ENCODE data around the gene CBLL2.
"Not testable (repeated sequence)": the region's sequence is repeated elsewhere in the genome, so short reads cannot be mapped to it uniquely, and the experiment has no call there.

DNA sequence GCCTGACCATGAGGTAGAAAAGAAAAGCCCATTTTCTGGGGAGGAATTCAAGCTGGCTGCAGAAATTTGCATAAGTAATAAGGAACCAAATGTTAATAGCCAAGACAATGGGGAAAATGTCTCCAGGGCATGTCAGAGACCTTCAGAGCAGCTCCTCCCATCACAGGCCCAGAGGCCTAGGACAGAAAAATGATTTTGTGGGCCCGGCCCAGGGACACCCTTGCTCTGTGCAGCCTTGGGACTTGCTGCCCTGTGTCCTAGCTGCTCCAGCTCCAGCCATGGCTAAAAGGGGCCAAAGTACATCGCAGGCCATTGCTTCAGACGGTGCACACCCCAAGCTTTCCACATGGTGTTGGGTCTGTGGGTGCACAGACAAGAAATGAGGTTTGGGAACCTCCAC lies 16.5 kb downstream of the CBLL2 start:
- TF ChIP-seq, protein P1, sequence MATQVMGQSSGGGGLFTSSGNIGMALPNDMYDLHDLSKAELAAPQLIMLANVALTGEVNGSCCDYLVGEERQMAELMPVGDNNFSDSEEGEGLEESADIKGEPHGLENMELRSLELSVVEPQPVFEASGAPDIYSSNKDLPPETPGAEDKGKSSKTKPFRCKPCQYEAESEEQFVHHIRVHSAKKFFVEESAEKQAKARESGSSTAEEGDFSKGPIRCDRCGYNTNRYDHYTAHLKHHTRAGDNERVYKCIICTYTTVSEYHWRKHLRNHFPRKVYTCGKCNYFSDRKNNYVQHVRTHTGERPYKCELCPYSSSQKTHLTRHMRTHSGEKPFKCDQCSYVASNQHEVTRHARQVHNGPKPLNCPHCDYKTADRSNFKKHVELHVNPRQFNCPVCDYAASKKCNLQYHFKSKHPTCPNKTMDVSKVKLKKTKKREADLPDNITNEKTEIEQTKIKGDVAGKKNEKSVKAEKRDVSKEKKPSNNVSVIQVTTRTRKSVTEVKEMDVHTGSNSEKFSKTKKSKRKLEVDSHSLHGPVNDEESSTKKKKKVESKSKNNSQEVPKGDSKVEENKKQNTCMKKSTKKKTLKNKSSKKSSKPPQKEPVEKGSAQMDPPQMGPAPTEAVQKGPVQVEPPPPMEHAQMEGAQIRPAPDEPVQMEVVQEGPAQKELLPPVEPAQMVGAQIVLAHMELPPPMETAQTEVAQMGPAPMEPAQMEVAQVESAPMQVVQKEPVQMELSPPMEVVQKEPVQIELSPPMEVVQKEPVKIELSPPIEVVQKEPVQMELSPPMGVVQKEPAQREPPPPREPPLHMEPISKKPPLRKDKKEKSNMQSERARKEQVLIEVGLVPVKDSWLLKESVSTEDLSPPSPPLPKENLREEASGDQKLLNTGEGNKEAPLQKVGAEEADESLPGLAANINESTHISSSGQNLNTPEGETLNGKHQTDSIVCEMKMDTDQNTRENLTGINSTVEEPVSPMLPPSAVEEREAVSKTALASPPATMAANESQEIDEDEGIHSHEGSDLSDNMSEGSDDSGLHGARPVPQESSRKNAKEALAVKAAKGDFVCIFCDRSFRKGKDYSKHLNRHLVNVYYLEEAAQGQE (IDR thresholded peaks at IDR 0.05; ENCODE audit: low read depth): not testable (repeated sequence)
- TF ChIP-seq POLR2AphosphoS5 (IDR thresholded peaks at IDR 0.05; ENCODE audit: low read depth, low read length); EZH2 (IDR thresholded peaks at IDR 0.05); CEBPB (IDR thresholded peaks at IDR 0.05; ENCODE audit: low read depth); CBX3 (IDR thresholded peaks at IDR 0.05; ENCODE audit: low read depth); RAD21 (IDR thresholded peaks at IDR 0.05; ENCODE audit: low read depth); ZNF274 (IDR thresholded peaks at IDR 0.05; ENCODE audit: low read depth, low read length); POLR2A (IDR thresholded peaks at IDR 0.05; ENCODE audit: borderline replicate concordance, extremely low read depth, insufficient read depth, insufficient read length); YY1 (IDR thresholded peaks at IDR 0.05; ENCODE audit: extremely low read depth, insufficient replicate concordance, low read depth, low read length); EZH2phosphoT487 (IDR thresholded peaks at IDR 0.05; ENCODE audit: borderline replicate concordance); EGR1 (IDR thresholded peaks at IDR 0.05; ENCODE audit: low read depth); SP1 (IDR thresholded peaks at IDR 0.05; ENCODE audit: low read depth); ELF1 (IDR thresholded peaks at IDR 0.05; ENCODE audit: borderline replicate concordance, low read depth): not testable (repeated sequence)
- TF ChIP-seq, protein P2, sequence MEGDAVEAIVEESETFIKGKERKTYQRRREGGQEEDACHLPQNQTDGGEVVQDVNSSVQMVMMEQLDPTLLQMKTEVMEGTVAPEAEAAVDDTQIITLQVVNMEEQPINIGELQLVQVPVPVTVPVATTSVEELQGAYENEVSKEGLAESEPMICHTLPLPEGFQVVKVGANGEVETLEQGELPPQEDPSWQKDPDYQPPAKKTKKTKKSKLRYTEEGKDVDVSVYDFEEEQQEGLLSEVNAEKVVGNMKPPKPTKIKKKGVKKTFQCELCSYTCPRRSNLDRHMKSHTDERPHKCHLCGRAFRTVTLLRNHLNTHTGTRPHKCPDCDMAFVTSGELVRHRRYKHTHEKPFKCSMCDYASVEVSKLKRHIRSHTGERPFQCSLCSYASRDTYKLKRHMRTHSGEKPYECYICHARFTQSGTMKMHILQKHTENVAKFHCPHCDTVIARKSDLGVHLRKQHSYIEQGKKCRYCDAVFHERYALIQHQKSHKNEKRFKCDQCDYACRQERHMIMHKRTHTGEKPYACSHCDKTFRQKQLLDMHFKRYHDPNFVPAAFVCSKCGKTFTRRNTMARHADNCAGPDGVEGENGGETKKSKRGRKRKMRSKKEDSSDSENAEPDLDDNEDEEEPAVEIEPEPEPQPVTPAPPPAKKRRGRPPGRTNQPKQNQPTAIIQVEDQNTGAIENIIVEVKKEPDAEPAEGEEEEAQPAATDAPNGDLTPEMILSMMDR (IDR thresholded peaks at IDR 0.05 in 2 of 3, conservative IDR thresholded peaks at IDR 0.05 in 1 of 3; ENCODE audit: borderline replicate concordance in 1 of 3, insufficient read depth in 1 of 3, low read depth in 2 of 3, low read length in 2 of 3): not testable (repeated sequence)

All from HCT116 (cell line).